Frontal cortex (tissue), 4 donors: ENCODE measurements around the gene NLRP4. TPM values are rescaled to one million over a fixed set of nuclear protein-coding genes. Genes with fewer than 3 reads are reported as not detected.
"Not testable (repeated sequence)": the region's sequence is repeated elsewhere in the genome, so short reads cannot be mapped to it uniquely, and the experiment has no call there.

Source experiments
- DNase-seq, 2 donors: peaks; one replicate each; pipeline ENCODE4 v3.0.0; 2012; ENCODE audit warnings: low spot score in 2 of 2
- FAIRE-seq: peaks from 2 replicates; lab custom pipeline; 2012; peaks lifted over from hg19 to GRCh38; lab: Jason Lieb, UNC
- total RNA-seq: library from RNA; depleted of rRNA; stranded (reverse); fragments of >200 nt; gene quantifications from one replicate; pipeline ENCODE4 v1.2.3, GENCODE V29; 2014
- donor health status: control.
- donor health status: control.
- donor health status: control.

Gene NLRP4
- total RNA-seq, 1 donor from 2014 or later = not detected

DNA sequence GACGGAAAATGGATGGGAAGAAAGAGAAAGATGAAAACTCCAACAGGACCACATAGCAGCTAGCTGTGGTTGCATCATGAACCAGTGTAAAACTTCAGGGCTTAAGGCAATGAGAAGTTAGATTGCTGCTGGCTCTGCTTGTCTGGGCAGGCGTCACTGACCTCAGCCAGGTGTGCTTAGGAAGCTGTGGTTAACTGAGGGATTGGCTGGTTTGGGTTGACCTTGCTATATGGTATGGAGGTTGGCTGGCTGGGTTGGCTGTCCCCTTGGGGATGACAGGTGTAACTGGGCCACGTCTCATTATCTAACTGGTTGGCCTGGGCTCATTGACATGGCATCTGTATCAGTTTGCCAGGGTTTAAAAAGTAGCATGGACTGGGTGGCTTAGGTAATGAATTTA, 40.9 kb downstream of the NLRP4 start:
- DNase-seq = no peak
- FAIRE-seq = no peak

DNA sequence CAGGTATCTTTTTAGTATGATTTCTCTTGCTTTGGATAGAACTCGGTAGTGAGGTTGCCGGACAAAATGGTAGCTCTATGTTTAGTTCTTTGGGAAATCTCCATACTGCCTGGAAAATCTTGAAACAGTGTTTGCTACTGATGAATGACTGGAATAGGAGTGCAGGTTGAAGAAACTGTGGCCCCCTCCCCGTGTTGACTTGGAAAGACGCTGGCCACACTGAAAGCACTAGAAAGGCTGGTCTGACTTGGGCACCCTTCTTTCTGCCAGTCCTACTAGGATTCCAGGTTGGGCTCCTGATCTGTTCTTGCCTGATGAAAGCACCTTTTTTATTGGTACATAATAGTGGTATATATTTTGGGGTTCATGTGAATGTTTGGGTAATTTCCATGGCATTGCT, 46.3 kb downstream of the NLRP4 start:
- FAIRE-seq = no peak
- DNase-seq = no peak

DNA sequence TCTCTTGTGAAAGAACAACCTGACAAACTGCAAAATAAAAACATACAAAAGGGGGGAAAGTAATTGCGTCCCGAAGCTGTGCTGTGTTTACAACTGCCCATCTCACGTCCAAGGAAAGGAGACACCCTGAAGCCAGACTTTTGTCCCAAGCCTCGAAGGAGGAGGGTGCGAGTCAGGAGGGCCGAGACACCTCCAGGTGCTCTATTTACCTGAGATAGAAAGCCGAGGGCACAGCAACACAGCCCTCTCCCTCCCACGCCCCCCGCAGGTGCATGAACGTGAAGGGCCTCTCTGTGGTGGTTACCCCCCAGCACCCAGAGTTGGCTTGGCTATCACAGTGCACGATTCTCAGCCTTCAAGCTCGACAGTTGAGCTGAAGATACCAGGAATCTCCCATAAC, 62.6 kb downstream of the NLRP4 start:
- no peak for DNase-seq
- no peak for FAIRE-seq

DNA sequence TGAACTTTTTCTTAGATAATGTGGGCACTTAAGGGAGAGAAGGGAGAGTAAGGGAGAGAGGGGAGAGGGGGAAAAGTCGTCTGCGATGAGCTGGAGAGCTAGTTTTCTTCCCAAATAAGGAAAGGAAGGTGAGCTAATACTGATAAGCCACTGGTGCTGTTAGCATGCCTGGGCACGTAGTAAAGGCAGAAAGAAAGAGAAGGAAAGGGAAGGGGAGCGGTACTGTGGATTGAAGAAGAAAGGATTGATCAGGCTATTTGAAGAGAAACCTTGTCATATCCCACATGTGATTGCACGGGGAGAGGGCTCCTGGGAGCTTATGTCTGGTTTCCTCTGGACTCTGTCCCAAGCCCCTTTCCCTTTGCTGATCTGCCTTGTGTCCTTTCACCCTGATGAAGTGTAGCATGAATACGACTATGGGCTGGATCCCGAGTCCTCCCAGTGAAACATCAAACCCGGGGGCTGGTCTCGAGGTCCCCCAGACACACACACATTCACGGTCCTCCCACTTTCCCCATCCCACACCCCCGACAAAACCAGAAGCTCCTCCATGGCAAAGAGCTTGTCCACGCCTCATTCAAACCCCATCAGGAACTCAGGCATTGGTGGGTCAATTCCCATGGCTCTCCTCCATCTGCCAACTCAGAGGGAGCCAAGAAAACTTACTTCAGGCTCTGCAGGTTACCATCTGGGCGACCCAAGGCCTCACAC, 65.2 kb downstream of the NLRP4 start:
- FAIRE-seq (no peak), DNase-seq (no peak)

DNA sequence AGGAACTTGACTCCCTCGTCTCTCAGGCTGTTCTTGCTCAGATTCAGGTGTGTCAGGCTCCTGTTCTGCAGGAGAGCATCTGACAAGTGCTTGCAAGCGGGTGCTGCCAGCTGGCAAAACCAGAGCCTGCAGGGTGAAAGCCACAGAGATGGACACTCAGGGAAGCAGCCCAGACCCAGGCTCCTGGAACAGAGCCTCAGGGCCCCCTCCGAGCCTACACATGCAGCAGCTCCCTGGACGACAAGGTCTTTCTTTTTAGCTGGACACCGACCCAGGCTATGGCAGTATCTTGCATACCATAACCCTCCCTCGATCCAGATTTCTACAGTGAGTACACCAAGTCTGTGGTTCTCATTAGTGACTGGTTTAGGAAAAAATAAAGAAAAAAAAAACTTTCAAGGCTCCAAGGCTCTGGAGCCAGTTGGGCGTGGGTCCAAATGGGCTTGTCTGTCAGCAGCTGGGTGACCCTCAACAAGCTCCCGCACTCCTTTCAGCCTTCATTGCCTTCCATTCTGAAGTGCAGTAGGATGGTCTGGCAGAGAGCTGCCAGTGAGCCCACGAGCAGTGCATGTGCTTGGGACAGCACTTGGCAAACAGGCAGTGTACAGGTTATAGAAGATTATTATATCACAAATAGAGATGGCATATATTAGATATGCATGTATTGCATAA, 65.9 kb downstream of the NLRP4 start:
- FAIRE-seq (no peak), DNase-seq (no peak)

DNA sequence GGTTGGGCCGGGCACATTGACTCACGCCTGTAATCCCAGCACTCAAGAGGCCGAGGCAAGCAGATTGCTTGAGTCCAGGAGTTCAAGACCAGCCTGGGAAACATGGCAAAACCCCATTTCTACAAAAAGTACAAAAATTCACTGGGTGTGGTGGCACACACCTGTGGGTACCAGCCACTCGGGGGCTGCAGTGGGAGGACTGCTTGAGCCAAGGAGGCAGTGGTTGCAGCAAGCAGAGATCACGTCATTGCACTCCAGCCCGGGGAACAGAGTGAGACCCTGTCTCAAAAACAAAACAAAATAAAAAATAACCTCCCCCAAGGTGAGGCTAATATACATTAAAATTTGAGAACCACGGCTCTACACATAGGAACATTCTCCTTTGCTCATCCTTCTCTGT, 70.9 kb downstream of the NLRP4 start:
- FAIRE-seq (no peak), DNase-seq (no peak)

DNA sequence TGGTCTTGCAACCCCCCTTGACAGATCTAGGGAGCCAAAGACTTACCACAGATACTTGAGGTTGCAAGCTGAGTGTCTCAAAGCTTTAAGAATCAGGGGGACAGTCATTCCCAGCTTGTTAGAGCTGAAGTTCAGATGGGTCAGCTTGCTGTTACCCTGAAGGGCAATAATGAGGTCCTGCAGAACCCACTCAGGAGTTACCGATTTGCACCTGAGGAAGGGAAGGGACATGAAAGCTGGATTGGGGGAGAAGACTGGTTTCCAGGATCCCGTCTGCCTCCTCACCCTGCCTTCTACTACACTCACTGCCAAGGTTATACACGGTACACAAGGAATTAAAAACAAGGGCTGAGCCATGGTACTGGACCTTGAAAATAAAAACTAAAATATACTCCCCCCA, 71.4 kb downstream of the NLRP4 start:
- DNase-seq (no peak), FAIRE-seq (no peak)

DNA sequence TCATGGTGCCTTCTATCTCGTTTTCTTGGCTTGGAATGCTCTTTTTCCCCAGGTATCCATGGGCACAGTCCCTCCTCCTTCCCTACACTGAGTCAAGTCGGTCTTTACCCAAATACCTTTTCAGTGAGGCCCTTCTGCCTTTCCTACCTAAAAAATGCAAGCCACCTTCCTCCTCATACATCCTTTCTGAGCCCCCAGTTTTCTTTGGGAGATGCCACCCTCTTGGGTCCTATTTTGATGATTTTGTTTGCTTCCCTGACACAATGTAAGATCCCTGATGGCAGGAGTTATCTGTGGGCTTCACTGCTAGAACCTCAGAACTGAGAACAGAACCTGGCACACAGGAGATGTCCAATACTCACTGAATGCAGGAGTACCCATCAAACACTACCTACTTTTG, 73.5 kb downstream of the NLRP4 start:
- FAIRE-seq (no peak), DNase-seq (no peak)

DNA sequence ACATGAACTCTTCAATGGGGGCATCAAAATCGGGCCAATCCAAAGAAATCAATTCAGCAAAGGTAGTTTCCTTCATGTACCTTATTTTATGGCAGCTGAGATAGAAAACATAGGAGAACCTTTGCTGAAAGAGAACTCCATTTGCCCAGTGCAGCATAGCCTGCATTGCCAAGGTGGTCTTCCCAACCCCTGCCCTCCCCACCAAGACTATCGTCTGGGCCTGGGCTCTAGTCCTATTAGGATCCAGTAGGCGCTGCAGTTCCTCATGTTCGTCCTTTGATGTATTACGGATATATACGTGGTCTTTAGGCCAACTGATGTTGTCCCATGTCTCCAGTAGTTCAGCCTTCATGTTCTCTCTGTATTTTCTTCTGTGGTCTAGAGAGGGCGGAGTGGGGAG, 76.6 kb downstream of the NLRP4 start:
- FAIRE-seq (no peak), DNase-seq (no peak)

DNA sequence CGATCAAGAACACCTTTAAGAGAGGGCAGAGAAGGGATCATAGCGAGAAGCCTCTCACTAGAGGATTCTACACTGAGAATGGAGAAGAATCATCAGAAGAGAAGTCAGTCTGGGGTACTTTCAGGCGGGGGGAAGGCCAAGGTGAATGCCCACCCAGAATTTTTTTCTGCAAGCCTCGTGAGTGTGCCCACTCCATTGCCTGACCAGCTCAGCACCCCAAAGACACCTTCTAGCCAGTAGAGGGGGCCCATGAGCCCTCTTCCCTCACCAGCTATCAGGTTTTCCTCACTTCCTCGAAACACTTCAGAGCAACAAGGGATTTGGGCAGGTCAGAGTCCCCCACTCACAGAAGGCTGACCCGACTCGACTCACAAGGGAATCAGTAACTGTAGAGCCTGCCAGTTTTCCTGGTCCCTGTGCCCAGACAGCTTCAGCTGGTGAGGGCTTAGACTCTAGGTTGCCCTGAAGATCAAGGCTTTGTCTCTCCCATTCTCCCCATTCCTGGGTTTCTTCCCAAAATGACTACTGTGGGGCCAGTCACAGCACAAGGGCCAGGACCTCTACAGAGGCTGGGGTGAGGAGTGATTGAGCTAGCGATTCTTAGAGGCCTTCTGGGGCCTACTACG, 77.4 kb downstream of the NLRP4 start:
- FAIRE-seq (no peak), DNase-seq (no peak)

DNA sequence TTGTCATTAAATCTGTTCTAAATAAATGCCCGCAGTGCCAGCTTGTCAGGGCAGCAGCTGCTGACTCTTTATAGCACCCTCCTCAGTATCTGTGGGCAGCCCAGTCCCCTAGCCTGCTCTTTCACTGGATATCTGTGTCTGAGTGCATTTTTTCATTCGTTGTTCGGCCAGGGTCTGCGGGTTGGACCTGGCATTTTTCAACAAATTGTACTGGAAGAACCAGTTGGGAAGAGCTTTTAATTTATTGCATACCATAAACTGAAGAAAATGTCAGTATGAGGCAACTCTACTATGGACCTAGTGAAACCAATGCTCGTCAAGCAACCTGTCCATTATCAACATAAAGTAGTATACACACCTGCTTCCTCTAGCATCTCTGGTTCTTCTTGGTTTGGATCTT, 87.2 kb downstream of the NLRP4 start:
- FAIRE-seq = no peak

DNA sequence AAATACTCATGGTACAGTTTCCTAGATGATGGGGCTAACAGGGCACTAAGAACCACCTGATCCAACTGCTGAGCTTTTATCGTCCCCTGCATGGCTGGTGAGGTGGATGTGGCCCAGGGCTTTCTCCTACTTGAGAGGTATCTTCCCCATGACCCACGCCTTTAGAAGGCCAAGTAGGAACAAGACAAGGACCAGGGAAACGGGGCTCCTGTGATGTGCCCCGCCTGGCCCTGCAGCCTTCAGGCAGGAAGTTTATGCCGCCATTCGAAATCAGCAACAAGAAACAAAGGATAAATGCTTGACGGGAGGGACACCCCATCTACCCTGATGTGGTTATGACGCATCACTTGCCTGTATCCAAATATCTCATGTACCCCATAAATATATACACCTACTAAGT, 91.7 kb downstream of the NLRP4 start:
- FAIRE-seq (no peak), DNase-seq (no peak)

More for the DNA sequence above, 87.2 kb downstream of the NLRP4 start:
- DNase-seq = no peak

DNA sequence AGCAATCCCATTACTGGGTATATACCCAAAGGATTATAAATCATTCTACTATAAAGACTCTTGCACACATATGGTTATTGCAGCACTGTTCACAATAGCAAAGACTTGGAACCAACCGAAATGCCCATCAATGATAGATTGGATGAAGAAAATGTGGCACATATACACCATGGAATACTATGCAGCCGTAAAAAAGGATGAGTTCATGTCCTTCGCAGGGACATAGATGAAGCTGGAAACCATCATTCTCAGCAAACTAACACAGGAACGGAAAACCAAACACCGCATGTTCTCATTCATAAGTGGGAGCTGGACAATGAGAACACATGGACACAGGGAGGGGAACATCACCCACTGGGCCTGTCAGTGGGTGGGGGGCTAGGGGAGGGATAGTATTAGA, 92.9 kb downstream of the NLRP4 start:
- DNase-seq, FAIRE-seq: not testable (repeated sequence)

DNA sequence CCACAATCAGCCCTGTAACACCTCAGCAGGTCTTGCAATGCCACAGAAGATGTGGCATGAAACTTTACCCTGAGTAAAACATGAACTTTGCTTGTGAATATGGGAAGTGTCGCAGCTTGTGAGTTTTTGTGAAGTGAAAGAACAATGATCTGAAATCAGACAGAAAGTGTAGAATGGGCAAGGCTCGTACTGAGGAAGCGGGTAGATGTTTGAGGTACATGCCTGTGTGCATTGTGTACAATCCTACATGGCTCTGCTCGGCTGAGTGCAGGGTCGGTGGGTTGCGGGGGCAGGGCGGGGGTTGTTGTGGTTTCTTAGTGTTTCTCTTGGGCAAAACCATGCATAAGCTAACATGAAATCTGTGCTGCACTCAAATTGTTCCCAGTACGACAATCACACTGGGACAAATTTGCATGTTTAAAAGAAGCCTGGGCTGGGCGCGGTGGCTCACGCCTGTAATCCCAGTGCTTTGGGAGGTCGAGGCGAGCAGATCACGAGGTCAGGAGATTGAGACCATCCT, 94.7 kb downstream of the NLRP4 start:
- DNase-seq (no peak), FAIRE-seq (no peak)

Other genes with a start within 250 kb of the NLRP4 start
- gene FIZ1, start 237.0 kb upstream of the NLRP4 start, total RNA-seq = 3.3 TPM
- 2.9 TPM for gene ZNF524, start 236.3 kb upstream of the NLRP4 start, total RNA-seq
- 1.2 TPM for gene ZNF865, start 230.9 kb upstream of the NLRP4 start, total RNA-seq
- 4.5 TPM for gene ZNF784, start 212.0 kb upstream of the NLRP4 start, total RNA-seq
- gene ZNF580, start 195.5 kb upstream of the NLRP4 start, total RNA-seq = 2.4 TPM
- 6.5 TPM for gene ZNF581, start 192.9 kb upstream of the NLRP4 start, total RNA-seq
- gene CCDC106, start 188.3 kb upstream of the NLRP4 start, total RNA-seq = 9.4 TPM
- gene U2AF2, start 181.5 kb upstream of the NLRP4 start, total RNA-seq = 70.1 TPM
- gene EPN1, start 161.3 kb upstream of the NLRP4 start, total RNA-seq = 16.7 TPM
- not detected for gene NLRP9, start 98.1 kb upstream of the NLRP4 start, total RNA-seq
- not detected for gene RFPL4A, start 77.4 kb upstream of the NLRP4 start, total RNA-seq
- not detected for gene RFPL4AL1, start 67.4 kb upstream of the NLRP4 start, total RNA-seq
- not detected for gene NLRP11, start 4.5 kb upstream of the NLRP4 start, total RNA-seq
- not detected for gene NLRP13, start 95.8 kb downstream of the NLRP4 start, total RNA-seq
- gene NLRP8, start 111.3 kb downstream of the NLRP4 start, total RNA-seq = not detected
- gene NLRP5, start 150.2 kb downstream of the NLRP4 start, total RNA-seq = not detected